ENCODE measurements around the gene DMD.
A peak's percentile ranks its signal among the peaks of the same experiment; 100 is the strongest.

Gene DMD

DNA sequence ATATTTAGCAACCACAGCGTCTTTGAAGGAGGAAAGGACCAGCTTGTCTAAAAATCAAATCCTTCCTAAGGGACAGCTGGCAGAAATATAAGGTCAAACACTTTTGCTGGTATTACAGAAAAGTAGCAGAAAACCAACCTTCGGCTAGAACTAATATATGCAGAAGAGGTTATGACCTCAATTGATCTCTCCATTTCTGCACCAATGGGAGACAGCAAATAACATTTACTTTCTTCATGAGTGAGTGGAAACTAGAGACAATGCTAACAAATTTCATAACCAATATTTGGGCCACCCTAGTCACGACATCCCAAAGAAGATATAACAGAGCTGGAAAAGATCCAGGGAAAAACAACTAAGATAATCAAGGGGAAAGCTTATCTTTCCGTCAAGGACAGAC is 1892.5 kb downstream of the DMD start:
- no peak for DNase-seq

DNA sequence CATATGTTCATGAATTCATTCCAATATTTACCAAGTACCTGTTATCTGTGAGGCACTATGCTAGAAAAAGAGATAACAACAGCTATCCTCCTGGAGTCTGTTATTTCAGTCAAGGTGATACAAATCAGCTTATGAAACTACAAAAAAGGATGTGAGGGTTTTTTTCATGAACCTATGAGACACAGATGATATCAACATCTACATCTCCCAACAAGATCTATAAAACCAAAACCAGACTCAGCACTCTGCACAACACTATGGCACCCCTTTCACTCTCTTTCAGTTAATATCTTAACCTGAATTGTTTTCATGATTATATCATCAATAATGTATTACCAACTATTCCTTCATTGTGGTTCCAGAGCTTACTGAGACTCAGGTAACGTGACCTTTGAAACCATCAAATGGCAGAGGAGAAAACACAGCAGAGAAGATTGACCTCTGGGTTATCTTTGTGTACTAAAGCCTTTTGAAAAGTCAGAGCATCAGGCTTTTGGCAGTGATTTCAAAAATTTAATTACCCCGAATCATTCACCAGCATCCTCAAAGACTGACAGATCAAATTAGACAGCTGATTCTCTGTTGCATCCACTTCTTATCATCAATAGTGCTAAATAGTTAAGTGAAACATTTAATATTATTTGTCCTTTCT is 1894.9 kb downstream of the DMD start:
- DNase-seq = no peak

DNA sequence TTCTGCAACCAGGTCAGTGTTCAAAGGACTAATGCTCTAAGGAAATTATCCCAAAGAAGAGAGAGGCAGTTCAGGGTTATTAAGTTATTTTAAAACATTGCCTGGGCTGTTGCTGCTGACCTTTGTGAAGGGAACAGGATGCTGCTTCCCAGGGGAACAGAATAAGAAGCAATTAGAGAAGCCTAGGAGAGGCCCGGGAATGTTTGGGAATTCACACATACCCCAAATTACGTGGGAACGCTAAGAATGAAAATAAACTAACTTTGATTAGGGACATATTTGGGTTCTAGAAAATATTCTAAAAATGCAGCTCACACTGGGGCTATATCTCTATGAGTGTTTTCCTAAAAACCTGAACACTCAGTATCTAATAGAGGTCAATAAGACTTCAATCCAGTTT is 1896.4 kb downstream of the DMD start:
- DNase-seq = no peak

DNA sequence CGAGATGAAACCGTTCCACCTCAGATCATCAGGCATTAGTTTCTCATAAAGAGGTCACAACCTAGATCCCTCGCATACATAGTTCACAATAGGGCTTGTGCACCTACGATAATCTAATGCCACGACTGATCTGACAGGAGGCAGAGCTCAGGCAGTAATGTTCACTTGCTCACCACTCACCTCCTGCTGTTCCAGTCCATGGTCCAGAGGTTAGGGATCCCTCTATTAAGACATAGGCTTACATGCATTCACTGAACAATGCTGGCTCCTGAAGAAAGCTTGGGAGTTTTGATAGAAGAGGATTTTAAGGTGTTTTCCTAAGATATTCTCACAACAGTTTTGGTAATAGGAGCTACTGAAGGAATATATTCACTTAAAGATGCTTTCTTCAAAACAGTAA is 1903.4 kb downstream of the DMD start:
- DNase-seq = no peak

DNA sequence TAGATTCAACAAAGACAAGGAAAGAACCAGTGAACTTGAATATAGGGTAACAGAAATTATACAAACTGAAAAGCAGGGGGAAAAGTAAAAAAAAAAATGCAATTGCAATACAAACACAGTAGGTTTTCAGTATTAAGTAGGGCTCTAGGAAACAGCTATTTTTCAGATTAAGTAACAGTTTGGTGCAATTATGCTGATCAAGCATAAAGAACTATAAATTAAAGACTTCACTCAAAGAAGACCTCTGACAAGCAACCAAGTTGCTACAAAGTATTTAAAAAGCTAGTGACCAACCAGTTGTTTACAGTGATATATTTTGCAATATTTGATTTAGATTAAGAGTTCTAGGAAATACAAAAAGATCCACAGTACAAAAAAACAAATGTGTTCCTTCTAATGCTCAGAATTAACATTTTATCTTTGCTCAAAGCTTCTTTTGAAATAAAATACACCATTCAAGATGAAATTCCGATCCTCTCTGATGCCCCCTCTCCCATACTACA is 1908.7 kb downstream of the DMD start:
- no peak for DNase-seq

DNA sequence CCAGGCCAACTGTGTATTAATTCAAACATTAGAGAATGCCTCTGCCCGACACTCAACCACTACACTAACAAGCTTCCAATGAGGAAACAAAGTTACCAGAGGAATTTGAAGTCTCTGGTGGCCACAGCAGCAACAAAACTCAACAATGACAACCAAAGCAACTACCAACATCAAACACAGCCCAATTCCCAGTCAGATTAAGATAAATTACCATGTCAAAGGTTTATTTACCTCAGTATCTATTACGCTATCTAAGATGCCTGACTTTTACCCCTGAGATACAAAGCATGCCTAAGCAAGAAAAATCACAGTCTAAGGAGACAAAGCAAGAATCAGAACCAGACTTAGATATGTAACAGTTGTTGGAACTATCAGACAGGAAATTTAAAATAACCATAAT is 1909.4 kb downstream of the DMD start:
- no peak for DNase-seq

DNA sequence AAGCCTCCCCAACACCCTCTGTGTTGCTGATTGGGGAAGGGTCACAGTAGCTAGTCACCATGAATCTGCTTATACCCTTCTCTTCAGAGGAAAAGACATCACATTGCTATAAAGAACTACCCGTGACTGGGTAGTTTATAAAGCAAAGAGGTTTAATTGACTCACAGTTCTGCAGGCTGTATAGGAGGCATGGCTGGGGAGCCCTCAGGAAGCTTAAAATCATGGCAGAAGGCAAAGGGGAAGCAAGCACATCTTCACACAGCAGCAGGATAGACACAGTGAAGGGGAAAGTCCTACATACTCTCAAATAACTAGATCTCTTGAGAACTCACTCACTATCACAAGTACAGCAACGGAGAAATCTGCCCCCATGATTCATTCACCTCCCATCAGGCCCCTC is 1910.1 kb downstream of the DMD start:
- no peak for DNase-seq

DNA sequence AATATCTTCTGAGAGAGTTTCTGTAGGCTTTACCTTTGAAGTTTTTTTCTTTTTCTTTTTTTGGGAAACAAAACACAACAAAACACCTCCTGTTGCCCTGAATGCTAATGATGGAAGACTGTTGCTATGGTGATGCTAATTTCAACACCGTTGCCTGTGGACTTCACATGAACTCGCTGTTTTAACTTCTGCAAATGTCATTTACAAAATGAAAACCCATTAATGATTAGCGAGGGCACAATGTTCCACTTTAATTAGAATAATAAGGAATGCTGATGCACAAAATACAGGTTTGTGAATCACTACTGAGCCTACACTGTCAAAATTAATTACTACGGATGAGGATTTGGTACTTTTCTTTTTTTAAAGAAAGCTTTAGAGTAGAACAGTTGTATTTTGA is 1912.4 kb downstream of the DMD start:
- no peak for DNase-seq

DNA sequence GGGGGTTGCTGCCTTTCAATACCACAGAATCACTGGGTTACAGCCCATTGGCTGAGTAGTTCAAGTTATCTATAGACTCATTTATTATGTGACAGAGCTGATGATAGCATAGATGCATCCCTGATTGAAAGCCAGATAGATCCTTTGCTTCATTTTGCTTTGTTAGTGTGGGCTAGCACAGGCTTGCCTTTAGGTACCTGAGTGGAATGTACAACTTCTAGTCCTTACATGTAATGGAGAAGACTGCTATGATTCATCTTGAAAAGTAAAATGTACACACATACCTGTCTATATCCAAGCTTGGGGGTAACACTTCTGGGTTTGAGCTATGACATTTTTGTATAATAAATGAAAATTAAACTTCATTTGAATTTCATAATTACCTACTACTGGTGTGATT is 1913.5 kb downstream of the DMD start:
- DNase-seq = no peak

DNA sequence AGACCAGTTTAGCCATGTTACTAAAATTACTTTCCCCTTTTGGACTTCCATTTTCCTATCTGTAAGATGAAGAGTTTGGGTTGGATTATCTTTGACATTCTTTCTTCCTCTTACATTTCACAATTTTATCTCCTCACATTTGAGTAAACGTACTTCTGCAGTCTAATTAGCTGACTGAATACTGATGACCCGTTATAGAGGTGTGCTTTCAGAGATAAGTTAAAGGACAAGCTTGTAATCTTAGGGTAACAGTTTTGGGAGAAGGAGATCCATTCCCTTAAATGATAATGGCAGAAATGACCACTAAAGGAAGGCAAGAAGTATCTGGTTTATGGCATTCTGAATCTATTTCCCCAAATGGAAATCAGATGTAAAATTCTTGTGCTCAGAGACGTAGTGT is 1916.9 kb downstream of the DMD start:
- DNase-seq = no peak

DNA sequence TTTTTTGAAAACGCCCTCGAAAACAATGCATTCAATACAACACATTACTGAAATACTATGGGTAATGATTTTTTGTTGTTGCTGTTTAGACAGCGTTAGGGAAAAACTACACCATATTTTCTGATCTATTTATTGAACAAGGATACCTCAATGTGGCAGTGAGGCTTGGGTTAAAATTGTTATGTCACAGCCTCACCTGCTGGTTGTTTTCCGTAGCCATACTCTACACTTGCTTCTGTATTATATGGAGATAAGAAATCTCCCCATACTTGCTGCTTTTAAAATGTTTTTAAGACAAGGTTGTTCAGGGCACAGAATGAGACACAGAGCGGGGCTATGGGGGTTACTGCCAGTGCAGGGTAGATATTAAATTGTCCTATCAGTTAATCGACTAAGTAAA is 1917.9 kb downstream of the DMD start:
- no peak for DNase-seq

DNA sequence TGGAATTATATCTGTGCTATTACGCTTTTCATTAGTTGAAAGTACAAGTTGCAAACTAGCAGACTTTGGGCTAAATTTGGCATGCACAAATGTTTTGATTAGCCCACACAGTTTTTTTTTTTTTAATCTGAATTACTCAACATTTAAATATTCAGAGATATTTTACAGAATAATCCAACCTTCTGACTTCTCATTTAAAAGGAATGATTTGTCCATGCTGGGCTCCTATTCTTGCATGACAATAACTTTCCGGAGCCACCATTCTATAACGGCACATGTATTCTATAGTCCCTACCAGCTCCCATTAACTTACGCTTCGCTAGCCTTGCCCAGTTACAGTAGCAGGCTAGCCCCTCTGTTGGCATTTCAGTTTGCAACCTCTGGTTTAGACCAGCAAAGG is 1920.2 kb downstream of the DMD start:
- no peak for DNase-seq

DNA sequence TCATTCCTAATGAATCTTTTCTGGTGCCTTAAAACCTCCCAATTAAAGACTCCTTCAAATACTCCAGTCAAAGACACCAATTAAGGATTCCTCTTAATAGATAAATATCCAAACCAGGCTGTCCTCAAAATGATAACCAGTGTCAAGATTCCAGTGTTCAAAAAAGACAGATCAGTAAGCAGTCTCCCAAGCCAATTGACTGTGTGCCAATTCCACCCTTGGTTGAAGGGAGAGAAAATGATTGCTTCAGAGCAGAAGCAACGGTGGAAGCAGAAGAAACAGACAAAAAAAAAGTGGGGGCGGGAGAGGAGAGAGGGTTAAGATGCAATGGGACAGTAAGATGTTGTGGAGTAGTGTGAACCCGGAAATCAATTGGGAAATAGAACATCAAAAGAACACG is 1923.5 kb downstream of the DMD start:
- DNase-seq = no peak

DNA sequence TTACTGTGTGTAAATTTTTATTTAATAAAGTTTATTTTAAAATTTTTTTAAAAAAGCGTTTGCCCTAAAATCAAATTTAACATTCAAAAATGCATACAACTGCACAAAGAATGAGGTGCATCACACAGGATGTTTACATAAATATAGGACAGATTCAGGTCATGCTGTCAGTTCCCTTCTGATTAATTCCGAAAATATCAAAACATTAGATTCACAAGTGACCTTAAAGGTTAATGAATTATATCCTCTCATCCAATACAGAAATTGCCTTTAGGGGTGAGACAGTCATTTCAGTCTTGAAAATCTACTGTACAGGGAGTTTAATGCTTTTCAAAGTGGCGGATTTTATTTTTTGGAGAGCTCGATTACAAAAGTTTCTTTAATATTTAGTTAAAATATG is 1930.8 kb downstream of the DMD start:
- DNase-seq = no peak

DNA sequence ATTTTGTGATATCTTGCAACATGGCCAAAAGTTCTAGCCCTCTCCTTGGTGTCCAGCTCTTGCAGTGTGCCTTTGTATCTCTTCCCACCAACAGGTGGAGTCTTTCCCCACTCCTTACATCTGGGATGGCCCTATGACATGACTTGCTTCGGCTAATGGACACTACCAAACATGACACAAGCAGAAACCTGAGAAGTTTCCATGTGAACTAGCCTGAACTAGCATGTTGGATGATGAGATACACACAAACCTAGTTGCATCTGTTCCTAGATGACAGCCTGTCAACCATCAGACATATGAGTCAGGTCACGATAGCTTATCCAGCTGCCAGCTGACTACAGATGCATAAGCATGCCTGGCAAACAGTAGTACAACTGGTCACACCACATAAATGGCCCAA is 1932.0 kb downstream of the DMD start:
- no peak for DNase-seq

DNA sequence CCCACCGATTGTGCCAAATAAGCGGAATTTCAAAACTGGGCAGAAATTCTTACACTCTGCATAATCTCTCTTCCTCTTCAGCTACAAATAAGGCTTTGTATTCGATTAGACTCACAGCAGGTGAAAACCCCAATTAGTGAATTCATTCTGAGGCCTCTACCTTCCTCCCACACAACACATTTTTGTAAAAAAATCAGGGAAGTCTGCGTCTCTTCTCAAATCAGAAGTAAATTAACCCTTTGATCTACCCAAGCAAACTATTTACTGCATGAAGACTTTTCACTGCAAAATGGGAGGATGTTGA is 1938.9 kb downstream of the DMD start:
- DNase-seq = no peak

DNA sequence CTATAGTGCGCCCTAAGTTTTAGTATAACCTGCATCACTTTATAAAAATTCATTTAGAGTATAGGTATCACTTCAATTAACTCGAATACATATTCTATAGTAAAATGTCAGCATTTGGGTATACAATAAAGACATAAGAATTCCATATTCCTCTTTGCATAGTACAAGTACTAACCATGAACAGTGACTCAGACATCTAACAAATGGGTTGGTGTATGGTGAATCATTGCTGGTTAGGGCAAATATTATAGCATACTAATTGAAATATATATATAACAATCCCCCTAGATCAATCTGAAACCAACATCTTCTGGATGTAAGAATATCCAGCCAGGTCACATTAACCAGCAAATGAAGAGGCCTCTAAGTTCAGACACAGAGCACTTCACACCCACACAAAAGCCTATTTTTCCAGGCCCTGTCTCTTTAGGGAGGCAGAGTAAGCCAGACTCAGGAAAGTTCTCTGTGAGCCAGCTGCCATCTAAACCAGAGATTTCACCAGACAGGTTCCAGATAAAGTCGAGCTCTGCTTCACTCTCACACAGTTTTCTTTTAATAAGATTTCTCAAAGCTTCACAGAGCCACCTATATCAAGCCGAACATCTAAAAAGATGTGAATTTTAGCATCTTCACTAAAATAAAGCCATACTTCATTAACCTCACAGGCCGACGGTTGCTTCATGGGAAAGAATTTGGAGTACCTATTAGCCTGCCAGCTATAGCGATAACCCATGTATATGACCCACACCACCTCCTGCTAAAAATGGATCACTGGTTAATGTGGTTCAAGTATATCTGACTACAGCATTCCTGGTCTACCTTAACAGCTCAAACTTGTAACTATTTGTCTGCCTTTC is 1939.5 kb downstream of the DMD start:
- no peak for DNase-seq

DNA sequence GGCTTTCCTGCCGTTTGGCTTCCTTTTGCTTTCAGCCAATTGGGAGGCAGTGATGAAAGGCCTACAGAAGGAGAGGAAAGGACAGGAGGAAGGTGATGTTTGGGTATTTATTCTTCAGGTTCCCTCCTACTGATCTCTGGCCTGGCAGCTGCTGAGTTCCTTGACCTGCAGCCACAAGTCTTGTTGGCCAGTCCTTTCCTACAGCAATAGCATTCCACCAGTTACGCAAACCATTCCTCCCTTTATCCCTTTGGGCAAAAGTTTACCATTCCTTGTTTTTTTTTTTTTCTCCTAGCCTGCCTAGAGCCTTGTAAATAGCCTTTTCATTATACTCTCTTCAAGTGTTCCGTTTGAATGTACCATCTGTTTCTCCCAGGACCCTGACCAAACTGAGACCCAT is 1941.4 kb downstream of the DMD start:
- DNase-seq = no peak

DNA sequence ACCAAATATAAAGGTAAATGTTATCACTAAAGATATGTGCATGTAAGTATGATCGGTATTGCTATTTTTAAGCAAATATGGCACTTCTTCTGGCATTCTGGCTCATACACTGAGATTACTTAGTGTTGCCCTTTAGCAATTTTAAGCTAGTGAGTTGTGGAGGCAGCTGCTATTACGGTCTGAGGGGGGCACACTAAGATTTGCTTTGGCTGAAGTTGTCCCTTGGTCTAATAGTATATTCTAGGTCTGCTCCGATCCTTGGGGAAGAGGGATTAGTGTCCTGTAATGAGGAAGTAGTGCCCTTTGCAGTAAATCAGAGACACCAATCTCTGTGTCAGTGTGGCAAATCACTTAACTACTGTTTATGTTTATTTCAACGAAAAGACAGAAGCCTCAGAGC is 1943.0 kb downstream of the DMD start:
- no peak for DNase-seq

DNA sequence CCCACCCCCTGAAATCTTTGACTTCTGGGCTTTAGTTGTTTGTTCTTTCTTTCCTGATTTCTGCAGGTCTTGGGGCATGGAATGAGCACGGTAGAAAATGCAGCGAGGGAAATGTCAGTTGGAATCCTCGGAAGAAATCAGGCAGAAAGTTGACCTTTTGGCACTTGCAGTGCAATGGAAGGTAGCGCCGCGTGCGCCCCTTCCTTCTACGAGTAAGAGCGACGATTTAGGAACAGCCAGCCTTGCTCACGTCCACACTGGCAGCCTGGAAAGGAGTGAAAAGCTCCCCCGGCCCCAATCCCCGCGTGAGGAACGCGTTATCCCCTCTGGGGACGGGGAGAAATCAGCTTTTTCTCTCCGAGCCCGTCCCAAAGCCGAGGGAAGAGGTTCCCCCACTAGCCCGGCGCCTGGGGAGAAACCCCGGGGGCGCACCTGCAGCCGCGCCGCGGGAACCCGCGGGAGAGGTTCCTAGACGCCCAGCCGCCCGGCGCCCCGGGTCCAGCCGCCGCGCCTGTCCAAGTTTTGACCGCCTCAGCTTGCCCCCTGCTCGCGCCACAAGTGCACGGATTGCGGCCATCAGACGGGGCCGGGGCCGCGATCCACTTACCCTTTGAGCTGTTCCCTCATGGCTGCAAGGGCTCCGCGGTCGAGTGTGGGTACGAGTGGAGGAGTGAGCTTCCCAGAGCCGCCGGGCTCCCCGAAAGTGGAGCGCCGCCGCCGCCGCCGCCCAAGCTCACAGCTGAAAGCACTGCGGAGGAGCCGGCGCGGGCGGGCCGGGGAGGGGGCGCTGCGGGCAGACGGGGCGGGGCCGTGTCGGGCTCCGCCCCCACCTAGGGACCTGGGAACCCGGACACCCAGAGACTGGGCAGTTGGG is 1944.9 kb downstream of the DMD start:
- DNase-seq = peak; percentile 29

DNA sequence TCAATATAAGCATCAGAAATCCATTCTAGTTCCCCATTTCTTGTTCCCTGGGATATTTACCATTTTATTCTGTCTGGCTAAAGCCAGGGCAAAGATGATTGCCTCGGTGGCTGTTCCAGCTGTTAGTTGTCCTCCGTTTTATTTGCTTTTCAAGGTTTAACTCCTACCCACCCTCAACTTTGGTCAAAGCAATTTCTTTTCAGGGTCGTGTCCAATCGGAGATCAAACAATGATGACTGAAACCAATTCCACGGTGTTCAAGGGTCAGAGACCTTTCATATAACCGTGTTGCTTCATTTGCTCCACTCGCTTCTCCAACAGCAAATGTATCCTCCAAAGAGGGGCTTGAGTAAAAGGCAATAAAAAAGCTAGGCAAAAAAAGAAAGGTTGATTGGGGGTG is 1946.0 kb downstream of the DMD start:
- no peak for DNase-seq

DNA sequence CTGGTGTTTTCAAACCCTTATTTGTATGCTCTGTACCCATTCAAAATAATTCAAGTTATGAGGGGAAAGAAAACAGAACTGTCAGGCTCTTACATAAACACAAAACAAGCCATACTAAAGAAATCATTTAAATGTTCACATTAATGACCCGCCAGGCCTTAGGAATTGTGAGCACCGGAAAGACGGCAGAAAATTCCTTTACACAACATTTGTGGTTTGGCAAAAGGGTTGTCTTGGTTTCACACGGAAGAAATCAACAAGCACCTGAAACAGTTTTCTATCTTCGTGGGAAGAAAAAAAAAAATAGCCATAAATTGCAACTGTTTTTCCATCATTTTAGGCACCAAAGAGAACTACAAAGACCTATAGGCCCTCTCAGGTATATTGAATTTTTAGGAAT is 1951.0 kb downstream of the DMD start:
- no peak for DNase-seq

DNA sequence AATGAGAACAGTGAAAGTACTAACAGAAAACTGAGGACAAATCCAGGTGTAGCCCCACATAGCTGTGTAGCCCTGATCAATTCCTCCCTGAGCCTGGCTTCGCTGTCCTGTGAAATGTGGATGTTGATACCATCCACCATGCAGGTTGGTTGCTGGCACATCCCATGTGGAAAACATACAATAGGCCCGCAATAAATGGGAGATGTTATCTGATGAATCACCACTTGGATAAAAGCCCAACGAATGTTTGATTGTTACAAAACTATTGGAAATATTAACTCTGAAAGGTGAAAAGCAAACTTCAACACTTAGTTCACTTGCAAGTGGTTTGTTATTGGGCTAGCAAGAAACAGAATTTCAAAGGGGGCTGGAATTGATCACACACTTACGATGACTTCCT is 1953.2 kb downstream of the DMD start:
- DNase-seq = no peak
